Measurements from ENCODE around the gene TAS2R40.

Gene TAS2R40

DNA sequence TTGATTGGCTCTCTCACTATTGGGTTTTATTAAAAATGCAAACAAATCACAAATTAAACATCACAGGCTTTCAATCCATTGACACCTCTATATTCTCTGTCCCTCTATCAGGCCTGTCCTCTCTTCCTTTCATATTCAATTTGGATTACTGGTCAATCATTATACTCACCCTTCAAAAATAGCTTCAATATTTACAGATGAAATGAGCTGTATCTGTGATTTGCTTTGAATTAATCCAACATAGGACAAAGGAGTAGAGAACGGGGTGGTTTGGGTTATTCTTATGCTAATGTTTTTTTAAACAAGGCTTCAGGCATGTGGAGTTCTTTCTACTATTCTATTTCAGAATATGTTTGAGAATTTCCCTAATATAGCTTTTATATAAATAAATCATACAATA is 36.3 kb upstream of the TAS2R40 start:
- DNase-seq (ENCODE audit: low read depth, low spot score): no peak
- TF ChIP-seq, protein P1, sequence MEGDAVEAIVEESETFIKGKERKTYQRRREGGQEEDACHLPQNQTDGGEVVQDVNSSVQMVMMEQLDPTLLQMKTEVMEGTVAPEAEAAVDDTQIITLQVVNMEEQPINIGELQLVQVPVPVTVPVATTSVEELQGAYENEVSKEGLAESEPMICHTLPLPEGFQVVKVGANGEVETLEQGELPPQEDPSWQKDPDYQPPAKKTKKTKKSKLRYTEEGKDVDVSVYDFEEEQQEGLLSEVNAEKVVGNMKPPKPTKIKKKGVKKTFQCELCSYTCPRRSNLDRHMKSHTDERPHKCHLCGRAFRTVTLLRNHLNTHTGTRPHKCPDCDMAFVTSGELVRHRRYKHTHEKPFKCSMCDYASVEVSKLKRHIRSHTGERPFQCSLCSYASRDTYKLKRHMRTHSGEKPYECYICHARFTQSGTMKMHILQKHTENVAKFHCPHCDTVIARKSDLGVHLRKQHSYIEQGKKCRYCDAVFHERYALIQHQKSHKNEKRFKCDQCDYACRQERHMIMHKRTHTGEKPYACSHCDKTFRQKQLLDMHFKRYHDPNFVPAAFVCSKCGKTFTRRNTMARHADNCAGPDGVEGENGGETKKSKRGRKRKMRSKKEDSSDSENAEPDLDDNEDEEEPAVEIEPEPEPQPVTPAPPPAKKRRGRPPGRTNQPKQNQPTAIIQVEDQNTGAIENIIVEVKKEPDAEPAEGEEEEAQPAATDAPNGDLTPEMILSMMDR (IDR thresholded peaks at IDR 0.05; ENCODE audit: insufficient read depth, low read length, missing control alignments): no peak
- H3K4me3 ChIP-seq (ENCODE audit: low read depth, low read length): no peak overlapping the region
- CTCF ChIA-PET: no interaction called here
- POLR2A ChIA-PET: no interaction called here

DNA sequence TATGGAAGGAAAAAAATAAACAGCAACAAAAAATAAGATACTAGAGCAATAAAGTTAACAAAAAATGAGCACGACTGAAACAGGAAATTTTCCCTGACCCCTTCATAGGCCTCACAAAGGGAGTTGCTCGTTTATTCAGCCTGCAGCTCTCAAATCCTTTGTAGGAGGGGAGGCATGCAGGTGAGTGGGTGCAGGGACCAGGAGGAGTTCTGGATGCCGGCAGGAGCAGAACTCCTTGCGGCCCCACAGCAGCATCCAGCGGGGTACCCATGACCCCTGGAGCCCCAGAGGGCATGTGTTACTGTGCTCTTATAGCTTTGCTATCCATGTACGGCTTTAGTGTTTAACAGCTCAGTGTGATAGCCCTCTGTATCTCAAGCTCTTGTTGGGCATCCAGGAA is 32.8 kb upstream of the TAS2R40 start:
- ChIA-PET CTCF (interaction anchor here (0.8 to 1.9 kb wide), 2 partner anchors 26 to 181 kb away, joined by 3 to 7 read pairs; no protein-coding TSS in a partner anchor), POLR2A (no interaction called here)
- DNase-seq (ENCODE audit: low read depth, low spot score): no peak
- TF ChIP-seq, protein P1 (IDR thresholded peaks at IDR 0.05; ENCODE audit: insufficient read depth, low read length, missing control alignments): no peak
- no peak overlapping the region for H3K4me3 ChIP-seq (ENCODE audit: low read depth, low read length)

DNA sequence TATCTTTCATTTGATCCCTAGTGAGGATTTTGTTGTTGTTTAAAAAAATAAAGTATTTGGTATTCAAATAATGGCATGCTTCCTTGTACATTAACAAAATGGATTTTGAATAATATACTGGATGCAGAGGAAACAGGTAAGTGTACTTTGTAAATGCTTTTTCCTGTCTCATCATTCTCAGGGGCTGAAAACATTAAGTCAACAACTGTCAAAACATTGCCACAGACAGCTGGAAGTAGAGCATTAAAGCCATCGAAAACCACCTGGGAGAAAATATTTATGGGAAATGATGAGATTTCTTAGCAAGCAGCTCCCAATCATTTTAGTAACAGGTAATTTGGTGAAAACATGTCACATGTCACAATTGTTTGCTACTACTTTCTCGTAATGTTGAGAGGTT is 28.0 kb upstream of the TAS2R40 start:
- DNase-seq (ENCODE audit: low read depth, low spot score): no peak
- ChIA-PET CTCF (interaction anchor here (1.2 to 1.4 kb wide), 2 partner anchors 188 to 190 kb away, joined by 3 read pairs; no protein-coding TSS in a partner anchor), POLR2A (no interaction called here)
- TF ChIP-seq, protein P1 (IDR thresholded peaks at IDR 0.05; ENCODE audit: insufficient read depth, low read length, missing control alignments): no peak
- H3K4me3 ChIP-seq (ENCODE audit: low read depth, low read length): no peak overlapping the region

DNA sequence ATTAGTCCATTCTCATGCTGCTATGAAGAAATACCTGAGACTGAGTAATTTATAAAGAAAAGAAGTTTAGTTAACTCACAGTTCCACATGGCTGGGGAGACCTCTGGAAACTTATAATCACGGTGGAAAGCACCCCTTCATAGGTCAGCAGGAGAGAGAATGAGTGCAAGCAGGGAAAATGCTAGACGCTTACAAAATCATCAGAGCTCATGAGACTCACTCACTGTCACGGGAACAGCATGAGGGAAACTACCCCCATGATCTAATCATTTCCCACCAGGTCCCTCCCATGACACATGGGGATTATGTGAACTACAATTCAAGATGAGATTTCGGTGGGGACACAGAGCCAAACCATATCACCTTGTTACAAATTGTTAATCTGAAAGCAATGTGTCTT is 22.8 kb upstream of the TAS2R40 start:
- no peak overlapping the region for H3K4me3 ChIP-seq (ENCODE audit: low read depth, low read length)
- ChIA-PET POLR2A (no interaction called here), CTCF (no interaction called here)
- TF ChIP-seq, protein P1 (IDR thresholded peaks at IDR 0.05; ENCODE audit: insufficient read depth, low read length, missing control alignments): no peak
- DNase-seq (ENCODE audit: low read depth, low spot score): no peak

DNA sequence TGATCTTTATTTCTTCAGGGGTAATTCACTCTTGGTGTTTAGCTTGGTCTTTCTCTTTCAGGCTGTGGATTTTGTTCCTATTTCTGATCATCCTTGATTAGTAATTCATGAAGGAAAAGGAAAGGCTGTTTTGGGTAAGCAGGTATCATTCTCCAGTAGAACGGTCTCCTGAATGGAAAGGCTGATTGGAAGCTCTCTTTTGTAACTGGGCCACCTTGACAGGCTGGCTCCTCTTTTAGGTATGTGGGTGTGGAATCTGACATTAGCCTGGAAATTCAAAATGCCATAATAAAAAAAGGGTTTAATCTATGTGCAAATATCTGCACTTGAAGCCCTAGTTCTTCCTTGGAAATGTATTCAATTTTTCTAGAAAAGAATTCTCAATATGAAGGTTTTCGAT is 19.7 kb upstream of the TAS2R40 start:
- no peak overlapping the region for H3K4me3 ChIP-seq (ENCODE audit: low read depth, low read length)
- DNase-seq (ENCODE audit: low read depth, low spot score): no peak
- ChIA-PET POLR2A (no interaction called here), CTCF (interaction anchor here (3.7 to 3.8 kb wide), 3 partner anchors 13 to 198 kb away, joined by 18 to 24 read pairs (median 21); no protein-coding TSS in a partner anchor)
- TF ChIP-seq, protein P1 (IDR thresholded peaks at IDR 0.05; ENCODE audit: insufficient read depth, low read length, missing control alignments): no peak

DNA sequence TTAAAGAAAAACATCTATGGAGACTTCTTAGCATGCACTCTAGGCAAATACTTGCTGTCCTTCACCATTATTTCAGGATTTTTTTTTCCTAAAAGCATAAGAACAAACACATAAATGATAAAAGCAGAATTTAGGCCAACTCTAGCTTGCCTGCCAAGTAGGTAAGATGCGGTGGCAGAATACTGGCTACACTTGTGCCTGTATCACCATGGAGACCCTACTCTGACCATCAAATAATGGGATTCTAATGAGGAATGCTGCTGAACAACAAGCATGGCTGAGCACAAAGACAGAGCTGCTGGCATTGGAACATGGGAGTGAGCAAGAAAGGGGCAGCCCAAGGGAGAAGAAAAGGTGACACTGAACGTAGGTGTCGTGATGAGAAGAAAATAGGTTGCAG is 18.5 kb upstream of the TAS2R40 start:
- TF ChIP-seq, protein P1 (IDR thresholded peaks at IDR 0.05; ENCODE audit: insufficient read depth, low read length, missing control alignments): no peak
- ChIA-PET CTCF (interaction anchor here (1.2 to 3.8 kb wide), 4 partner anchors 12 to 199 kb away, joined by 3 to 24 read pairs (median 20); no protein-coding TSS in a partner anchor), POLR2A (no interaction called here)
- no peak for DNase-seq (ENCODE audit: low read depth, low spot score)
- H3K4me3 ChIP-seq (ENCODE audit: low read depth, low read length): no peak overlapping the region

Measured in AG04449 (cell line).